Astrocyte of the cerebellum (primary cell): ENCODE data around the gene ZNF425.

Experiments
- DNase-seq: peaks from one replicate; pipeline ENCODE4 v3.0.0-alpha.2; 2011; ENCODE audit warnings: low read depth
- H3K4me3 ChIP-seq: 2 replicates; pipeline ENCODE4 v1.5.1; 2011; ENCODE audit warnings: mild to moderate bottlenecking, low read depth, low read length, moderate library complexity
- in situ Hi-C: cut with HindIII; loops from 2 replicates; pipeline ENCODE4 v1.10.0; 2017; ENCODE audit warnings: low sequenced_read_pairs
- TF ChIP-seq, protein P1 (sequence below): IDR thresholded peaks from 2 replicates; pipeline ENCODE4 v1.5.1; 2012; ENCODE audit warnings: low read length, low read depth, moderate library complexity, mild to moderate bottlenecking; ENCODE audit errors: missing control alignments

The ZNF425 gene

GRCh38 chr7:149075286-149075685 is 50.8 kb downstream of the ZNF425 start:
- no peak for DNase-seq
- no peak overlapping the region for H3K4me3 ChIP-seq
- in situ Hi-C loops = no loop called here
- TF ChIP-seq, protein P1, sequence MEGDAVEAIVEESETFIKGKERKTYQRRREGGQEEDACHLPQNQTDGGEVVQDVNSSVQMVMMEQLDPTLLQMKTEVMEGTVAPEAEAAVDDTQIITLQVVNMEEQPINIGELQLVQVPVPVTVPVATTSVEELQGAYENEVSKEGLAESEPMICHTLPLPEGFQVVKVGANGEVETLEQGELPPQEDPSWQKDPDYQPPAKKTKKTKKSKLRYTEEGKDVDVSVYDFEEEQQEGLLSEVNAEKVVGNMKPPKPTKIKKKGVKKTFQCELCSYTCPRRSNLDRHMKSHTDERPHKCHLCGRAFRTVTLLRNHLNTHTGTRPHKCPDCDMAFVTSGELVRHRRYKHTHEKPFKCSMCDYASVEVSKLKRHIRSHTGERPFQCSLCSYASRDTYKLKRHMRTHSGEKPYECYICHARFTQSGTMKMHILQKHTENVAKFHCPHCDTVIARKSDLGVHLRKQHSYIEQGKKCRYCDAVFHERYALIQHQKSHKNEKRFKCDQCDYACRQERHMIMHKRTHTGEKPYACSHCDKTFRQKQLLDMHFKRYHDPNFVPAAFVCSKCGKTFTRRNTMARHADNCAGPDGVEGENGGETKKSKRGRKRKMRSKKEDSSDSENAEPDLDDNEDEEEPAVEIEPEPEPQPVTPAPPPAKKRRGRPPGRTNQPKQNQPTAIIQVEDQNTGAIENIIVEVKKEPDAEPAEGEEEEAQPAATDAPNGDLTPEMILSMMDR = no peak

- in situ Hi-C loops = no loop called here
- TF ChIP-seq, protein P1 = no peak
- no peak for DNase-seq
- H3K4me3 ChIP-seq = no peak overlapping the region
Measured at GRCh38 chr7:149074116-149074885, 51.8 kb downstream of the ZNF425 start.

DNA sequence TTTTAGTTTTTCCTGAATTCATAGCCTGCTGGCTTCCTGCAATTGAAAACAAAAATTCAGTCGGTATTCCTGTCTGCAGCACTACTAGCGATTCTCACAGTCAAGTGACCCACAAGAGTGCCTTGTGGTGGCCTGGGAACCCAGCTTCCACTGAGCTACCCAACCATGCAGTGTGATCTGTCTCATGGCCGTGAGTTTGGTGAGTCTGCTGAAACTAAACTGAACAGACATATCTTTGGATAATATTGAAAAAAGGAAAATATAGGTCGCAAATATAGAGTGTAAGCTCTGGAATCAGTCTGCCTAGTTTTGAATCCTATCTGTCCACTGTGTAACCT is 53.7 kb downstream of the ZNF425 start:
- no peak overlapping the region for H3K4me3 ChIP-seq
- TF ChIP-seq, protein P1 = no peak
- DNase-seq = no peak
- in situ Hi-C loops = no loop called here

DNA sequence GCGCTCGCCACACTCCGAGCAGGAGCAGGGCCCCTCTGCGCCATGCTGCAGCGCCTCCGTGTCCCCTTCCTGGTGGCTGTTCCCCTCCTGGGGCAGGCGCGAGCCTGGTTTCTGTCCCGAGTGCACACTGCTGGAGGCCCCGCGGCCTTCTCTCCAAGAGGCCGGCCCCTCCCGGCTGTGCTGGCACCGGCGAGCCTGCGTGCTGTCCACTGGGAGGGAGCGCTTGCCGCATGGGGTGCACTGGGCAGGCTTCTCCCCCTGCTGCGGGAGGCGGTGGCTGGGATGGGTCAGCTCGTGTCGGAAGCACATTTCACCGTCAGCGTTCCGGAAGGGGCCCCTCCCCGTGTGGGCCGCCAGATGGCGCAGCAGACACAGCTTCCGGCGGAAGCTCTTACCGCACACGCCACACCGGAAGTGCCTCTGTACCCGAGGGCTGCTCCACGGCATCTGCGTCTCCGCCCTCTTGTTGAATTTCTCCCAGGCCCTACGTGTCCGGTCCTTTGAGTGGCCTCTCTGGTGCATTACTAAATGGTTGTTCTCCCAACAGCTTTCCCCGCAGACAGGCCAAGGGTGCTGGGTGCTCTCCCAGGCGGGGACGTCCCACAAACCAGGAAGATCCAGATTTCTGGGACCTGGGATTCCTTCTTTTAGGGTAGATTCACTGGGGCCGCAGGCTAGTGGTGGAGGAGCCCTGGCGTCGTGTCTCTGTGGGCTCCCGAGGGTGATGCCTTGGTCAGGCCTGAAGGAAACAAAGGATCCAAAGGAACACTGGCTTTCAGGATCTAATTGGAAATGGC is 54.3 kb downstream of the ZNF425 start:
- DNase-seq = no peak
- no peak overlapping the region for H3K4me3 ChIP-seq
- in situ Hi-C loops = no loop called here
- TF ChIP-seq, protein P1 = no peak

GRCh38 chr7:149071182-149071635 is 54.9 kb downstream of the ZNF425 start:
- TF ChIP-seq, protein P1 = no peak
- no peak for DNase-seq
- in situ Hi-C loops = no loop called here
- H3K4me3 ChIP-seq = no peak overlapping the region

DNA sequence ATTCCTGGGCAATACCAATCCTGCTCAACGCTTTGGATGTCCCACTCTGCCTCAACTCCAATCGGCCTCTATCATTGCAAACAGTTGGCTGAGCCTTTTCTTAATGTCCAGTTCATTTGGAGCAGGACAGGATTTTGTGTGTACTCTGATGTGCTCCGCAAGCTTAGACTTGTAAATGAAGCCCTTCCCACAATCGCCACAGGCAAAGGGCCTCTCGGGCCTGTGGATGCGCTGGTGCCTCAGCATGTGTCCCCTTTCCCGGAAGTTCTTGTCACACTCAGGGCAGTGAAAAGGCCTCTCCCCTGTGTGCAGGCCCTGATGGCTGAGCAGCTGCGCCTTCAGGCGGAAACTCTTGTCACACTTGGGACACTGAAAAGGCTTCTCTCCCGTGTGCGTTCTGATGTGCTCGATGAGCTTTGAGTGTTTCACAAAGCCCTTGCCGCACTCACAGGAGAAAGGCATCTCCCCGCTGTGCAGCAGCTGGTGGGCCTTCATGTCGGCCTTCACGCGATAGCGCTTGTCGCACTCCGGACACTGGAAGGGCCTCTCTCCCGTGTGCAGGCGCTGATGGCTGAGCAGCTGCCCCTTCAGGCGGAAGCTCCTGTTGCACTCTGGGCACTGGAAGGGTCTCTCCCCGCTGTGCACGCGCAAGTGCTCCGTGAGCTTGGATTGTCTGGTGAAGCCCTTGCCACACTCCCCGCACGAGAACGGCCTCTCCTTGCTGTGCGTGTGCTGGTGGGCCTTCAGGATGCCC is 55.6 kb downstream of the ZNF425 start:
- TF ChIP-seq, protein P1 = no peak
- in situ Hi-C loops = no loop called here
- DNase-seq = no peak
- H3K4me3 ChIP-seq = no peak overlapping the region
